Esophagus mucosa (tissue), 1 donor: ENCODE data around the gene SIM2. TPM values are rescaled to one million over a fixed set of nuclear protein-coding genes. Genes with fewer than 3 reads are reported as not detected.
A peak's percentile ranks its signal among the peaks of the same experiment; 100 is the strongest.

ENCODE experiments used
- ATAC-seq: fragments of 200-7000 bp; cut with Tn5 transposase; one replicate; pipeline ENCODE4 v1.9.1; 2020
- total RNA-seq: library from RNA; stranded (reverse); gene quantifications from one replicate; pipeline ENCODE4 v1.2.4, GENCODE V29; 2023
- donor health status: DM: yes; HTN: yes; CAD: no.

The SIM2 gene
- total RNA-seq, 1 donor from 2014 or later: 18.3 TPM

GRCh38 chr21:36700971-36701755, 2.2 kb downstream of the SIM2 start:
- peak; percentile 1 for ATAC-seq

GRCh38 chr21:36701756-36702621, 3.1 kb downstream of the SIM2 start:
- ATAC-seq: no peak

GRCh38 chr21:36702622-36702968, 3.7 kb downstream of the SIM2 start:
- no peak for ATAC-seq

GRCh38 chr21:36703123-36703522, 4.2 kb downstream of the SIM2 start:
- ATAC-seq: no peak

GRCh38 chr21:36703626-36704280, 4.8 kb downstream of the SIM2 start:
- ATAC-seq: no peak

GRCh38 chr21:36704281-36704957, 5.5 kb downstream of the SIM2 start:
- ATAC-seq: no peak

GRCh38 chr21:36704958-36705678, 6.2 kb downstream of the SIM2 start:
- no peak for ATAC-seq

GRCh38 chr21:36705679-36706481, 7.0 kb downstream of the SIM2 start:
- ATAC-seq: peak; percentile 14

GRCh38 chr21:36706482-36706852, 7.6 kb downstream of the SIM2 start:
- no peak for ATAC-seq

- ATAC-seq: peak; percentile 25
Measured at GRCh38 chr21:36706951-36707762, 8.2 kb downstream of the SIM2 start.

GRCh38 chr21:36707763-36708285, 8.9 kb downstream of the SIM2 start:
- peak; percentile 1 for ATAC-seq

GRCh38 chr21:36708286-36709029, 9.5 kb downstream of the SIM2 start:
- no peak for ATAC-seq

GRCh38 chr21:36709030-36709867, 10.3 kb downstream of the SIM2 start:
- peak; percentile 14 for ATAC-seq

- ATAC-seq: no peak
Measured at GRCh38 chr21:36709868-36710728, 11.2 kb downstream of the SIM2 start.

GRCh38 chr21:36710729-36711048, 11.8 kb downstream of the SIM2 start:
- ATAC-seq: peak; percentile 23

- ATAC-seq: no peak
Measured at GRCh38 chr21:36713746-36714145, 14.8 kb downstream of the SIM2 start.

GRCh38 chr21:36716387-36716786, 17.5 kb downstream of the SIM2 start:
- no peak for ATAC-seq
